ENCODE data around the gene NSUN3.

NSUN3 gene

DNA sequence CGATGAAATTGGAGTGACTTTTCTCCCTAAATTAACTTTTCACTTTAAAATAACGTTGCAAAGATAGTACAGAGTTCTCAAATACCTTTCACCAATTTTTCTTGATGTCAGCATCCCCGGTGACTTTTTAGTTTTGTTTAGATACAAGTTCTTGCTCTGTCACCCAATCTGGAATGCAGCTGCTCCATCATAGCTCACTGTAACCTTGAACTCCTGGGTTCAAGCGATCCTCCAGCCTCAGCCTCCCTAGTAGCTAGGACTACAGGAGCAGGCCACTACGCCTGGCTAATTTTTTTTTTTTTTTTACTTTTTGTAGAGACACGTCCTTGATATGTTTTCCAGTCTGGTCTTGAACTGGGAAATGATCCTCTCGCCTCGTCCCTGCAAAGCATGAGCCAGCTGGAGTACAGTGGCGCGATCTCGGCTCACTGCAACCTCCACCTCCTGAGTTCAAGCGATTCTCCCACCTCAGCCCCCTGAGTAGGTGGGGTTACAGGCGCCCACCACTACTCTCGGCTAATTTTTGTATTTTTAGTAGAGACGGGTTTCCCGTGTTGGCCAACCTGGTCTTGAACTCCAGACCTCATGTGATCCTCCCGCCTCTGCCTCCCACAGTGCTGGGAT lies 747 bp downstream of the NSUN3 start:
- peak overlapping the region; percentile 80 for H3K27ac ChIP-seq
- TF ChIP-seq CTCF (conservative IDR thresholded peaks at IDR 0.05) (no peak), ZFX (IDR thresholded peaks at IDR 0.05) (no peak)

DNA sequence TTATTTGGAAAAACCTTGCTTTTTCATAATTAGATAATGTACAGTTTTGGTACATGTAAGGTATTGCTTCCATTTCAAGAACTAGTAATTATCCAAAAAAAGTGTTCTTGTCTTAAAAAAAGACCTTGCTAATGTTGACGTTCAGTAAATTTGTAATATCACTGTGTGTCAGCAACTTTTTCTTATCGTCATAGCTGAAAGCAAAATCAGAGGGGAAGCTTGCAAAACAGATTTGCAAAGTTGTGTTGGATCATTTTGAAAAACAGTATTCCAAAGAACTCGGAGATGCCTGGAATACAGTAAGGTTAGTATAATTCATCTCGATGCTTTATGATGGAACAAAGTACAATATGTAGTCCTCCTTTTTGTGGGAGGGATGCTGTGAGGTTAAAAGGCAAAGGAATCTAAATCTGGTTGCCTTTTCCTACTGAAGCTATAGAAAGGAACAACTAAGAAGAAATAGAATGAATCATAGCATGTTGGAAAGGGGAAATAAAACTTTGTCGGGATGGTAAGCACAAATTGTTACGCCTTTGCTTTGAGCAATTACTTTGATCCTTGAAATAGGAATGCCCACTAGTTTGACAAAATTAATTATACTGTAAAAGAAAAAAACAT lies 1.5 kb downstream of the NSUN3 start:
- TF ChIP-seq ZFX (IDR thresholded peaks at IDR 0.05) (no peak), CTCF (conservative IDR thresholded peaks at IDR 0.05) (no peak)
- H3K27ac ChIP-seq, result peak overlapping the region; percentile 80

DNA sequence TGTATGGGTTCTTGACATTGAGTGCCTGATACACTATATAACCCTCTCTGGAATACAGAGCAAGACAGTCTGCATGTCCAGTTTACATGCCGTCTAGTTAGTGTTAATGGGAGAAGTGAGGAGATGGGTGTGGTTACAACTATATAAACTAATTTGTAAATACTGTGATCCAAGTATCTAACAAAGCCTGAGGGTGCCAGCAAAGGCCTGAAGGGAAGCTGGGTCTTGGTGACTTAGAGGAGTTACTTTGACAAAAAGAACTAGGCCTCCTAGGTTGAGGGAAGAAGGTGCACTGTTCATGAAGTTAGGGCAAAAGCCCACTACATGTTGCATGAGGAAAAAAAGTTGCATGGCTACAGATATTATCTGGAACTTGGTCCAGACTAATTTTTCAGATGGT lies 2.3 kb downstream of the NSUN3 start:
- no peak overlapping the region for H3K27ac ChIP-seq
- no peak for TF ChIP-seq CTCF (conservative IDR thresholded peaks at IDR 0.05)
- no peak for TF ChIP-seq ZFX (IDR thresholded peaks at IDR 0.05)

DNA sequence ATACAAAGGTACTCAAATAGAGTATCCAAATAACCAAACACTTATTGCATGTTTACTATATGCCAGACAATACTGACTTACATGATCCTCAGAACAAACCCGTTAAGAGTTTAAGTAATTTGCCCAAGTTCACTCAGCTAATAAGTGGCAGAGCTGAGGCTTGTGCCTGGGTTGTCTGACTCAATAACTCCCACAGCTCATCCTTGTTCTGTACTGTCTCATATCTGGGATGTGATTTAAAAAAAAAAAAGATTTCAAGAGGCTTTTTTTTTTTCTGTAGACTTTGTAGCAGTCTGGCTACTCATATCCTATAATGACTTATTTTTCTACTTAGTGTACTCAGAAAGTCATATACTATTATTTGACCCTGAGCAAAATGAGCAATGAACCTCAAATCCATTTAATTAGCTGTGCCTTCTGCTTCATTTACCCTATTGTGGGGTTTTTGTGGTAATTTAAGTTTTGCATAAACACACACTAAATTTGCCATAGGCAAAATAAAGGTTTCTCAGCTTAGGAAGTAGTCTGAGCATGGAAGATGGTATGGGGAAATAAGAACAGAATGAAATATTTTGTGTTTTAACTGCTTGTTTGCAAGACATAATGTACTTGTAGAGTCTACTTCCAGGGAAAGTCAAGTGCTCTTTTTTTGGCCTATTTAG lies 3.1 kb downstream of the NSUN3 start:
- no peak overlapping the region for H3K27ac ChIP-seq
- TF ChIP-seq ZFX (IDR thresholded peaks at IDR 0.05) (no peak), CTCF (conservative IDR thresholded peaks at IDR 0.05) (no peak)

GRCh38 chr3:94066506-94067500 lies 3.9 kb downstream of the NSUN3 start:
- TF ChIP-seq ZFX (IDR thresholded peaks at IDR 0.05) (no peak), CTCF (conservative IDR thresholded peaks at IDR 0.05) (no peak)
- no peak overlapping the region for H3K27ac ChIP-seq

- TF ChIP-seq CTCF (conservative IDR thresholded peaks at IDR 0.05) (peak; percentile 69), ZFX (IDR thresholded peaks at IDR 0.05) (no peak)
- no peak overlapping the region for H3K27ac ChIP-seq
Measured at GRCh38 chr3:94069194-94069813, 6.4 kb downstream of the NSUN3 start.
